HEK293 (cell line): ENCODE data around the gene IDH3B.

Experiments used
- CTCF ChIA-PET: fragments of 350-600 bp; formaldehyde crosslinking; extraction: SDS; loops from one replicate; lab custom pipeline; 2021; ENCODE audit warnings: antibody characterized with exemption; lab: Yijun Ruan, JAX
- POLR2A ChIA-PET: fragments of 300-600 bp; formaldehyde crosslinking; extraction: SDS; loops from one replicate; lab custom pipeline; 2020; ENCODE audit warnings: antibody characterized with exemption, inconsistent platforms; lab: Yijun Ruan, JAX
- H3K27ac ChIP-seq: fragments of 200-500 bp; sonication (Bioruptor generic); 2 replicates; pipeline ENCODE4 v1.5.1; 2014; ENCODE audit warnings: low read depth, low read length, control low read depth, inconsistent platforms; ENCODE audit errors: extremely low read depth
- H3K36me3 ChIP-seq, 2 experiments: fragments of 200-500 bp in 1 of 2; sonication (Bioruptor generic) in 1 of 2; 1 replicate in 1 of 2; 2 replicates in 1 of 2; pipeline ENCODE4 v1.5.1; 2014 to 2017; ENCODE audit warnings: inconsistent platforms in 2 of 2, low read length in 2 of 2; ENCODE audit not compliant: control insufficient read depth in 2 of 2, insufficient read depth in 1 of 2
- H3K4me1 ChIP-seq: fragments of 200-500 bp; sonication (Bioruptor generic); 2 replicates; pipeline ENCODE4 v1.5.1; 2014; ENCODE audit warnings: mild to moderate bottlenecking, low read length, inconsistent platforms; ENCODE audit not compliant: control insufficient read depth, insufficient read depth
- H3K4me3 ChIP-seq: 2 replicates; pipeline ENCODE4 v1.5.1; 2011; ENCODE audit warnings: low read depth, mild to moderate bottlenecking, control low read depth, low read length, moderate library complexity
- H3K9me3 ChIP-seq: fragments of 200-500 bp; sonication (Bioruptor generic); 2 replicates; pipeline ENCODE4 v1.5.1; 2014; ENCODE audit warnings: low read depth, low read length, inconsistent platforms; ENCODE audit not compliant: control insufficient read depth, insufficient read depth
- TRIM28 ChIP-seq: IDR thresholded peaks from 2 replicates; pipeline ENCODE4 v1.6.1; 2011; ENCODE audit warnings: low read length, control low read depth, borderline replicate concordance
- ZFHX2 ChIP-seq: fragments of 450-650 bp; formaldehyde crosslinking; conservative IDR thresholded peaks from 2 replicates; pipeline ENCODE4 v1.5.1; 2016; ENCODE audit warnings: missing biosample characterization, missing genetic modification characterization
- ZFP69B ChIP-seq: fragments of 450-650 bp; formaldehyde crosslinking; IDR thresholded peaks from 2 replicates; pipeline ENCODE4 v1.5.1; 2016; ENCODE audit warnings: missing biosample characterization, missing genetic modification characterization
- ZNF133 ChIP-seq: fragments of 450-650 bp; formaldehyde crosslinking; IDR thresholded peaks from 2 replicates; pipeline ENCODE4 v1.5.1; 2016; ENCODE audit warnings: missing biosample characterization, missing genetic modification characterization
- ZNF19 ChIP-seq: fragments of 450-650 bp; formaldehyde crosslinking; IDR thresholded peaks from 2 replicates; pipeline ENCODE4; 2016; ENCODE audit warnings: missing biosample characterization, missing genetic modification characterization, low read depth
- ZNF202 ChIP-seq: fragments of 450-650 bp; formaldehyde crosslinking; IDR thresholded peaks from 2 replicates; pipeline ENCODE4 v1.5.1; 2016; ENCODE audit warnings: missing biosample characterization, missing genetic modification characterization, borderline replicate concordance
- ZNF223 ChIP-seq: fragments of 450-650 bp; formaldehyde crosslinking; IDR thresholded peaks from 2 replicates; pipeline ENCODE4 v1.5.1; 2016; ENCODE audit warnings: missing biosample characterization, missing genetic modification characterization
- ZNF366 ChIP-seq: fragments of 450-650 bp; formaldehyde crosslinking; conservative IDR thresholded peaks from 2 replicates; pipeline ENCODE4 v1.5.1; 2016; ENCODE audit warnings: missing biosample characterization, missing genetic modification characterization
- ZNF37A ChIP-seq: fragments of 450-650 bp; IDR thresholded peaks from 2 replicates; pipeline ENCODE4 v1.5.1; 2018; ENCODE audit warnings: missing biosample characterization, missing genetic modification characterization
- ZNF626 ChIP-seq: fragments of 450-650 bp; sonication (Bioruptor Pico); formaldehyde crosslinking; IDR thresholded peaks from 2 replicates; pipeline ENCODE4 v1.5.1; 2018; ENCODE audit warnings: missing biosample characterization, missing genetic modification characterization, inconsistent platforms
- ZNF654 ChIP-seq: fragments of 450-650 bp; formaldehyde crosslinking; IDR thresholded peaks from 2 replicates; pipeline ENCODE4 v1.5.1; 2016; ENCODE audit warnings: low read depth, missing biosample characterization, missing genetic modification characterization
- TF ChIP-seq, protein P1 (sequence below): fragments of 450-650 bp; formaldehyde crosslinking; IDR thresholded peaks from 2 replicates; pipeline ENCODE4 v1.5.1; 2016; ENCODE audit warnings: missing biosample characterization, missing genetic modification characterization
- TF ChIP-seq, protein P2 (sequence below): fragments of 450-650 bp; formaldehyde crosslinking; conservative IDR thresholded peaks from 2 replicates; pipeline ENCODE4 v1.5.1; 2016; ENCODE audit warnings: low read depth, missing biosample characterization, missing genetic modification characterization
- TF ChIP-seq, protein P3 (sequence below): fragments of 450-650 bp; formaldehyde crosslinking; IDR thresholded peaks from 2 replicates; pipeline ENCODE4 v1.5.1; 2016; ENCODE audit warnings: missing biosample characterization, missing genetic modification characterization, borderline replicate concordance
- TF ChIP-seq, protein P4 (sequence below): fragments of 450-650 bp; IDR thresholded peaks from 2 replicates; pipeline ENCODE4 v1.5.1; 2018; ENCODE audit warnings: missing biosample characterization, mild to moderate bottlenecking, missing genetic modification characterization

The IDH3B gene

DNA sequence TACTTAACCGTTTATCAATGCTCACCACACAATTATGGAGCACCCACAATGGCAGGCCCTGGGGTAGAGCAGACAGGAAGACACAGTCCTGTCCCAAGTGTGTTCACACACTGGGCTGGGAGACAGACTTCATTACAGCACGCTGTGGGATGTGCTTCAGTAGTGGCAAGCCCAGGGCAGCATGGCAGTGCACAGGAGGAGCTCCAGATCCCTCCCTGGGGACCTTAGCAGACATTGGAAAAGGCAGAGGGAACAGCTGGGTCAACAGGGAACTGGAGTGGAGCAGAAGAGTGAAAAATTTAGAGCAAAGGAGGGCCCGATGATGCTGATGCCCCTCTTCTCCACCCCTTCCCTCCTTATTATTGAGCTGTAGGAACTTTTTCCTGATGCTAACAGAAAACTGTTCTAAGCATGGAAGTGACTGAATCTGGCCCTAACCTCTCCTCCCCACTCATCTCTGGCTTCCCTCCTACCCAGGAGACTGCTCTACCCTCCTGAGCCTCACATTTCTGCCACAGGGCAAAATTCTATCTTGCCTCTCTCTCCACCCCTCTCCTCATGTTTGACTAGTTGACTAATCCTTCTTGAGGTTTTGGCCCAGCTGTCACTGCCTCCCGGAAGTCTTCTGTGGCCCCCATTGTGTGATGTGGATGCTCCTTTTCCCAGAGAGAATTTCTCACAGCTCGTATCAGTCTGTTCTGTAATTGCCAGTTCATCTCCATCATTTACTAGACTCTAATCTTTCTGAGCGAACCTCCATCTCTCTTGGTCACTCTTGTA, 52.9 kb downstream of the IDH3B start:
- no peak overlapping the region for H3K27ac ChIP-seq
- H3K9me3 ChIP-seq: no peaks in the 10 kb centered on the region; the same call in 1 of the 2 replicates
- CTCF ChIA-PET: interaction anchor here (0.7 kb wide), 1 partner anchor 89 kb away, joined by 4 read pairs; no protein-coding TSS in a partner anchor
- POLR2A ChIA-PET: interaction anchor here (1.1 kb wide), 1 partner anchor 42 kb away, joined by 3 read pairs; the partner anchor contains the start of gene NOP56
- TF ChIP-seq, protein P1, sequence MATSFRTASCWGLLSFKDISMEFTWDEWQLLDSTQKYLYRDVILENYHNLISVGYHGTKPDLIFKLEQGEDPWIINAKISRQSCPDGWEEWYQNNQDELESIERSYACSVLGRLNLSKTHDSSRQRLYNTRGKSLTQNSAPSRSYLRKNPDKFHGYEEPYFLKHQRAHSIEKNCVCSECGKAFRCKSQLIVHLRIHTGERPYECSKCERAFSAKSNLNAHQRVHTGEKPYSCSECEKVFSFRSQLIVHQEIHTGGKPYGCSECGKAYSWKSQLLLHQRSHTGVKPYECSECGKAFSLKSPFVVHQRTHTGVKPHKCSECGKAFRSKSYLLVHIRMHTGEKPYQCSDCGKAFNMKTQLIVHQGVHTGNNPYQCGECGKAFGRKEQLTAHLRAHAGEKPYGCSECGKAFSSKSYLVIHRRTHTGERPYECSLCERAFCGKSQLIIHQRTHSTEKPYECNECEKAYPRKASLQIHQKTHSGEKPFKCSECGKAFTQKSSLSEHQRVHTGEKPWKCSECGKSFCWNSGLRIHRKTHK (tag by site-specific recombination): no peak
- no peak for TF ChIP-seq ZNF133 (tag by site-specific recombination)
- no peak for TF ChIP-seq ZFP69B (tag by site-specific recombination)
- TF ChIP-seq ZNF654 (tag by site-specific recombination): no peak
- no peak for TF ChIP-seq ZNF202 (tag by site-specific recombination)
- TF ChIP-seq ZNF366 (tag by site-specific recombination): no peak
- TF ChIP-seq ZNF37A: no peak
- TF ChIP-seq ZFHX2 (tag by site-specific recombination): no peak
- no peak for TF ChIP-seq ZNF223 (tag by site-specific recombination)
- no peak for TF ChIP-seq ZNF626 (tag by site-specific recombination)
- TF ChIP-seq, protein P2, sequence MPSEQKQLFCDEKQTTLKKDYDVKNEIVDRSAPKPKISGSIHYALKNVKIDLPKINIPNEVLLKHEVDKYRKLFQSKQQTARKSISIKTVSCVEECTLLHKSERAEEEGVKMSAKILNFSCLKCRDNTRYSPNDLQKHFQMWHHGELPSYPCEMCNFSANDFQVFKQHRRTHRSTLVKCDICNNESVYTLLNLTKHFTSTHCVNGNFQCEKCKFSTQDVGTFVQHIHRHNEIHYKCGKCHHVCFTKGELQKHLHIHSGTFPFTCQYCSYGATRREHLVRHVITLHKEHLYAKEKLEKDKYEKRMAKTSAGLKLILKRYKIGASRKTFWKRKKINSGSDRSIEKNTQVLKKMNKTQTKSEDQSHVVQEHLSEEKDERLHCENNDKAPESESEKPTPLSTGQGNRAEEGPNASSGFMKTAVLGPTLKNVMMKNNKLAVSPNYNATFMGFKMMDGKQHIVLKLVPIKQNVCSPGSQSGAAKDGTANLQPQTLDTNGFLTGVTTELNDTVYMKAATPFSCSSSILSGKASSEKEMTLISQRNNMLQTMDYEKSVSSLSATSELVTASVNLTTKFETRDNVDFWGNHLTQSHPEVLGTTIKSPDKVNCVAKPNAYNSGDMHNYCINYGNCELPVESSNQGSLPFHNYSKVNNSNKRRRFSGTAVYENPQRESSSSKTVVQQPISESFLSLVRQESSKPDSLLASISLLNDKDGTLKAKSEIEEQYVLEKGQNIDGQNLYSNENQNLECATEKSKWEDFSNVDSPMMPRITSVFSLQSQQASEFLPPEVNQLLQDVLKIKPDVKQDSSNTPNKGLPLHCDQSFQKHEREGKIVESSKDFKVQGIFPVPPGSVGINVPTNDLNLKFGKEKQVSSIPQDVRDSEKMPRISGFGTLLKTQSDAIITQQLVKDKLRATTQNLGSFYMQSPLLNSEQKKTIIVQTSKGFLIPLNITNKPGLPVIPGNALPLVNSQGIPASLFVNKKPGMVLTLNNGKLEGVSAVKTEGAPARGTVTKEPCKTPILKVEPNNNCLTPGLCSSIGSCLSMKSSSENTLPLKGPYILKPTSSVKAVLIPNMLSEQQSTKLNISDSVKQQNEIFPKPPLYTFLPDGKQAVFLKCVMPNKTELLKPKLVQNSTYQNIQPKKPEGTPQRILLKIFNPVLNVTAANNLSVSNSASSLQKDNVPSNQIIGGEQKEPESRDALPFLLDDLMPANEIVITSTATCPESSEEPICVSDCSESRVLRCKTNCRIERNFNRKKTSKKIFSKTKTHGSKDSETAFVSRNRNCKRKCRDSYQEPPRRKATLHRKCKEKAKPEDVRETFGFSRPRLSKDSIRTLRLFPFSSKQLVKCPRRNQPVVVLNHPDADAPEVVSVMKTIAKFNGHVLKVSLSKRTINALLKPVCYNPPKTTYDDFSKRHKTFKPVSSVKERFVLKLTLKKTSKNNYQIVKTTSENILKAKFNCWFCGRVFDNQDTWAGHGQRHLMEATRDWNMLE (tag by site-specific recombination): no peak
- TF ChIP-seq, protein P3, sequence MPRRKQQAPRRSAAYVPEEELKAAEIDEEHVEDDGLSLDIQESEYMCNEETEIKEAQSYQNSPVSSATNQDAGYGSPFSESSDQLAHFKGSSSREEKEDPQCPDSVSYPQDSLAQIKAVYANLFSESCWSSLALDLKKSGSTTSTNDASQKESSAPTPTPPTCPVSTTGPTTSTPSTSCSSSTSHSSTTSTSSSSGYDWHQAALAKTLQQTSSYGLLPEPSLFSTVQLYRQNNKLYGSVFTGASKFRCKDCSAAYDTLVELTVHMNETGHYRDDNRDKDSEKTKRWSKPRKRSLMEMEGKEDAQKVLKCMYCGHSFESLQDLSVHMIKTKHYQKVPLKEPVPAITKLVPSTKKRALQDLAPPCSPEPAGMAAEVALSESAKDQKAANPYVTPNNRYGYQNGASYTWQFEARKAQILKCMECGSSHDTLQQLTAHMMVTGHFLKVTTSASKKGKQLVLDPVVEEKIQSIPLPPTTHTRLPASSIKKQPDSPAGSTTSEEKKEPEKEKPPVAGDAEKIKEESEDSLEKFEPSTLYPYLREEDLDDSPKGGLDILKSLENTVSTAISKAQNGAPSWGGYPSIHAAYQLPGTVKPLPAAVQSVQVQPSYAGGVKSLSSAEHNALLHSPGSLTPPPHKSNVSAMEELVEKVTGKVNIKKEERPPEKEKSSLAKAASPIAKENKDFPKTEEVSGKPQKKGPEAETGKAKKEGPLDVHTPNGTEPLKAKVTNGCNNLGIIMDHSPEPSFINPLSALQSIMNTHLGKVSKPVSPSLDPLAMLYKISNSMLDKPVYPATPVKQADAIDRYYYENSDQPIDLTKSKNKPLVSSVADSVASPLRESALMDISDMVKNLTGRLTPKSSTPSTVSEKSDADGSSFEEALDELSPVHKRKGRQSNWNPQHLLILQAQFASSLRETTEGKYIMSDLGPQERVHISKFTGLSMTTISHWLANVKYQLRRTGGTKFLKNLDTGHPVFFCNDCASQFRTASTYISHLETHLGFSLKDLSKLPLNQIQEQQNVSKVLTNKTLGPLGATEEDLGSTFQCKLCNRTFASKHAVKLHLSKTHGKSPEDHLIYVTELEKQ (tag by site-specific recombination): no peak
- TF ChIP-seq TRIM28: no peak
- TF ChIP-seq ZNF19 (tag by site-specific recombination): no peak
- TF ChIP-seq, protein P4, sequence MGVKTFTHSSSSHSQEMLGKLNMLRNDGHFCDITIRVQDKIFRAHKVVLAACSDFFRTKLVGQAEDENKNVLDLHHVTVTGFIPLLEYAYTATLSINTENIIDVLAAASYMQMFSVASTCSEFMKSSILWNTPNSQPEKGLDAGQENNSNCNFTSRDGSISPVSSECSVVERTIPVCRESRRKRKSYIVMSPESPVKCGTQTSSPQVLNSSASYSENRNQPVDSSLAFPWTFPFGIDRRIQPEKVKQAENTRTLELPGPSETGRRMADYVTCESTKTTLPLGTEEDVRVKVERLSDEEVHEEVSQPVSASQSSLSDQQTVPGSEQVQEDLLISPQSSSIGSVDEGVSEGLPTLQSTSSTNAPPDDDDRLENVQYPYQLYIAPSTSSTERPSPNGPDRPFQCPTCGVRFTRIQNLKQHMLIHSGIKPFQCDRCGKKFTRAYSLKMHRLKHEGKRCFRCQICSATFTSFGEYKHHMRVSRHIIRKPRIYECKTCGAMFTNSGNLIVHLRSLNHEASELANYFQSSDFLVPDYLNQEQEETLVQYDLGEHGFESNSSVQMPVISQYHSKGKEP (tag by site-specific recombination): no peak
- no peak overlapping the region for H3K4me3 ChIP-seq
- H3K4me1 ChIP-seq: no peaks in the 10 kb centered on the region
- H3K36me3 ChIP-seq: no peaks in the 10 kb centered on the region
